HepG2 (cell line): Measurements from ENCODE around the gene DGKB. TPM values are rescaled to one million over a fixed set of nuclear protein-coding genes. Genes with fewer than 3 reads are reported as not detected.

Experiments used
- ATAC-seq: fragments of 200-7000 bp; cut with Tn5 transposase; 3 replicates; pipeline ENCODE4 v1.9.1; 2020; ENCODE audit warnings: mild to moderate bottlenecking, moderate library complexity
- BruUV-seq: library from RNA; stranded (reverse); fragments of 400-500 nt; replicated peaks from 2 replicates; lab custom pipeline; 2021; lab: Mats Ljungman, UMichigan
- CTCF ChIA-PET: fragments of 300-600 bp; formaldehyde crosslinking; extraction: SDS; loops from one replicate; lab custom pipeline; 2021; ENCODE audit warnings: low total read pairs, inconsistent platforms, low intra/inter-chr PET ratio; lab: Yijun Ruan, JAX
- POLR2A ChIA-PET: fragments of 350-600 bp; sonication (Branson Sonifier 250); formaldehyde crosslinking; loops from one replicate; lab custom pipeline; 2020; ENCODE audit warnings: antibody characterized with exemption, inconsistent platforms; lab: Yijun Ruan, JAX
- DNase-seq: peaks from one replicate; pipeline ENCODE4 v3.0.0-alpha.2; 2015; ENCODE audit warnings: low spot score
- FAIRE-seq: peaks from 3 replicates; lab custom pipeline; 2011; peaks lifted over from hg19 to GRCh38; lab: Jason Lieb, UNC
- H2AFZ ChIP-seq: one replicate; pipeline ENCODE4 v1.6.1; 2011; ENCODE audit warnings: low read length, inconsistent platforms
- H3K27ac ChIP-seq: fragments of 300-600 bp; 3 replicates; pipeline ENCODE4 v1.8.0; 2011; ENCODE audit warnings: mixed run types, mild to moderate bottlenecking, mixed read lengths, low read length, inconsistent platforms; ENCODE audit not compliant: insufficient read depth; ENCODE audit errors: extremely low read length
- H3K27me3 ChIP-seq, 2 experiments: fragments of 200-600 bp in 1 of 2; 2 replicates in 1 of 2; 3 replicates in 1 of 2; pipeline versions ENCODE4 v1.6.0 to v1.8.0; 2011; ENCODE audit warnings: low read length in 2 of 2, mild to moderate bottlenecking in 2 of 2, moderate library complexity in 2 of 2, inconsistent platforms in 1 of 2; ENCODE audit not compliant: insufficient read depth in 2 of 2, control insufficient read depth in 1 of 2
- H3K36me3 ChIP-seq, 2 experiments: fragments of 200-600 bp in 1 of 2; replicated peaks in 1 of 2; 2 replicates in 1 of 2; 3 replicates in 1 of 2; pipeline versions ENCODE4 v1.5.1 to v1.8.0; 2011; ENCODE audit warnings: low read length in 2 of 2, inconsistent platforms in 1 of 2; ENCODE audit not compliant: insufficient read depth in 2 of 2, control insufficient read depth in 1 of 2
- H3K4me1 ChIP-seq: 2 replicates; pipeline ENCODE4 v1.5.1; 2012; ENCODE audit warnings: low read length, inconsistent platforms; ENCODE audit not compliant: insufficient read depth
- H3K4me2 ChIP-seq: 2 replicates; pipeline ENCODE4 v1.6.0; 2011; ENCODE audit warnings: low read depth, low read length, inconsistent platforms
- H3K4me3 ChIP-seq, 3 experiments: fragments of 200-600 bp in 1 of 3; sonication (generic), shearing (Covaris generic) in 1 of 3; replicated peaks in 1 of 3; 2 replicates each; pipeline ENCODE4 v1.5.1; 2011 to 2016; ENCODE audit warnings: low read length in 3 of 3, inconsistent platforms in 2 of 3, low read depth in 2 of 3, mild to moderate bottlenecking in 2 of 3, control low read depth in 1 of 3, mixed read lengths in 1 of 3; ENCODE audit not compliant: insufficient read depth in 1 of 3
- H3K79me2 ChIP-seq: one replicate; pipeline ENCODE4 v1.6.1; 2011; ENCODE audit warnings: low read length, inconsistent platforms; ENCODE audit not compliant: insufficient read depth
- H3K9ac ChIP-seq: 2 replicates; pipeline ENCODE4 v1.6.0; 2011; ENCODE audit warnings: mild to moderate bottlenecking, low read depth, low read length, inconsistent platforms; ENCODE audit not compliant: insufficient read depth
- H3K9me3 ChIP-seq: 2 replicates; pipeline ENCODE4 v1.5.1; 2012; ENCODE audit warnings: mild to moderate bottlenecking, low read length
- H4K20me1 ChIP-seq: 2 replicates; pipeline ENCODE4 v1.6.0; 2011; ENCODE audit warnings: inconsistent platforms, mild to moderate bottlenecking, low read length, moderate library complexity; ENCODE audit not compliant: insufficient read depth
- BRF2 ChIP-seq: sonication (generic); formaldehyde crosslinking; IDR thresholded peaks from 2 replicates; pipeline ENCODE4 v1.8.1; 2022; ENCODE audit warnings: mild to moderate bottlenecking, missing genetic modification reagents
- CREB1 ChIP-seq, 2 experiments: fragments of 450-650 bp in 1 of 2; IDR thresholded peaks; 2 replicates each; pipeline ENCODE4 v1.6.1; 2016 to 2017; ENCODE audit warnings: control low read depth in 1 of 2, mild to moderate bottlenecking in 1 of 2, missing compliant biosample characterization in 1 of 2, missing genetic modification characterization in 1 of 2
- NCOA1 ChIP-seq: sonication (generic); formaldehyde crosslinking; IDR thresholded peaks from 2 replicates; pipeline ENCODE4 v1.9.0; 2021; ENCODE audit warnings: missing genetic modification reagents
- TBL1XR1 ChIP-seq: fragments of 150-350 bp; IDR thresholded peaks from 2 replicates; pipeline ENCODE4 v1.6.1; 2014; ENCODE audit warnings: borderline replicate concordance, low read length; ENCODE audit not compliant: partially characterized antibody
- ZNF780A ChIP-seq: sonication (generic); formaldehyde crosslinking; IDR thresholded peaks from 2 replicates; pipeline ENCODE4 v1.8.0; 2022; ENCODE audit warnings: mild to moderate bottlenecking, missing genetic modification reagents, moderate library complexity
- WGBS: methylation state at CpG from one replicate; pipeline ENCODE4 v1.1.6; 2017; ENCODE audit warnings: low lambda C conversion rate; 5-methylcytosine and 5-hydroxymethylcytosine counted together
- in situ Hi-C: cut with HindIII; loops from 2 replicates; pipeline ENCODE4 v1.10.0; 2017; ENCODE audit warnings: low pct_unique_long_range_greater_than_20kb; ENCODE audit not compliant: extremely low pct_ligation_motif_present
- intact Hi-C: fragments of 100-400 bp; cut with micrococcal nuclease; formaldehyde crosslinking; loops from one replicate; pipeline ENCODE4 v1.10.0; 2022; ENCODE audit not compliant: unreplicated experiment
- polyA plus RNA-seq, 8 experiments: library from polyadenylated mRNA; depleted of rRNA in 3 of 8; stranded (reverse) in 7 of 8; unstranded in 1 of 8; fragments of >200 nt; fragmentation: Illumina TruSeq in 4 of 8; extraction: Trizol in 4 of 8; gene quantifications; 2 replicates each; pipeline versions ENCODE4 v1.2.1 to v1.2.3, GENCODE V29; 2011 to 2016; ENCODE audit warnings: low read depth in 4 of 8, missing spikeins in 1 of 8, mixed read lengths in 1 of 8; ENCODE audit not compliant: insufficient read depth in 1 of 8
- total RNA-seq, 5 experiments: library from RNA; depleted of rRNA; stranded (reverse); fragments of >200 nt; fragmentation: Illumina TruSeq; extraction: Trizol; gene quantifications; 2 replicates each; pipeline ENCODE4 v1.2.3, GENCODE V29; 2016; ENCODE audit warnings: low read depth in 1 of 5
- TF ChIP-seq, protein P1 (sequence below): sonication (generic); formaldehyde crosslinking; conservative IDR thresholded peaks from 2 replicates; pipeline ENCODE4 v1.8.0; 2022; ENCODE audit warnings: low read depth, missing genetic modification reagents

The DGKB gene
- total and polyA plus RNA-seq, 2 of the 13 experiments (the other 11 are each of a cell fraction or from before 2014, with no cell fraction given): not detected

DNA sequence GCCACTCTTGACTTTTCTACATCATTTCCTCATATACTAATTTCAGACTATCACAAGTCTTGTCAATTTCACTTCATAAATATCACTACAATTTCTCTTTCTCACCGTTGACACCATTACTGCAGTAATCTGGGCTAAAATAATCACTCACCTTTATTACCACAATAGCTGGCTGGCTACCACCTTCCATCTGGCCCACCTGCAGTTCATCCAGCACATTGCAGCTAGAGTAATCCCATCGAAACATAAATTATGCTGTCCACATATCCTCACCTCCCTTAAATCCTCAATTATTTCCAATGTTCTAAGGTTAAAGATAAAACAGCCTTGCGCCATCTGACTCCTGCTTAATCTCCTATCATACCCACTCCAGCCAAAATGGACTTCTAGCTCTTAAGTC lies 16.0 kb downstream of the DGKB start (continued):
- TF ChIP-seq BRF2 (CRISPR knock-in tag) (no peak), CREB1 (IDR thresholded peaks at IDR 0.05) (no peak), CREB1 (CRISPR knock-in tag; IDR thresholded peaks at IDR 0.05) (no peak), TBL1XR1 (no peak)
- TF ChIP-seq, protein P1, sequence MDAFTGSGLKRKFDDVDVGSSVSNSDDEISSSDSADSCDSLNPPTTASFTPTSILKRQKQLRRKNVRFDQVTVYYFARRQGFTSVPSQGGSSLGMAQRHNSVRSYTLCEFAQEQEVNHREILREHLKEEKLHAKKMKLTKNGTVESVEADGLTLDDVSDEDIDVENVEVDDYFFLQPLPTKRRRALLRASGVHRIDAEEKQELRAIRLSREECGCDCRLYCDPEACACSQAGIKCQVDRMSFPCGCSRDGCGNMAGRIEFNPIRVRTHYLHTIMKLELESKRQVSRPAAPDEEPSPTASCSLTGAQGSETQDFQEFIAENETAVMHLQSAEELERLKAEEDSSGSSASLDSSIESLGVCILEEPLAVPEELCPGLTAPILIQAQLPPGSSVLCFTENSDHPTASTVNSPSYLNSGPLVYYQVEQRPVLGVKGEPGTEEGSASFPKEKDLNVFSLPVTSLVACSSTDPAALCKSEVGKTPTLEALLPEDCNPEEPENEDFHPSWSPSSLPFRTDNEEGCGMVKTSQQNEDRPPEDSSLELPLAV: no peak

- H3K4me1 ChIP-seq: no peaks in the 10 kb centered on the region
- H3K36me3 ChIP-seq: no peaks in the 10 kb centered on the region
- intact Hi-C loops: no loop called here
- no TSS peak for BruUV-seq
- H3K9ac ChIP-seq: no peak overlapping the region
- no peak for ATAC-seq
- H3K4me3 ChIP-seq: no peak overlapping the region
- CTCF ChIA-PET: no interaction called here
- no peaks in the 10 kb centered on the region for H3K9me3 ChIP-seq
- no peak overlapping the region for H3K4me2 ChIP-seq
- POLR2A ChIA-PET: no interaction called here
- no peaks in the 10 kb centered on the region for H4K20me1 ChIP-seq
- FAIRE-seq: no peak
- H3K27me3 ChIP-seq: no peaks in the 10 kb centered on the region
- no peak for TF ChIP-seq ZNF780A (CRISPR knock-in tag)
- TF ChIP-seq NCOA1 (CRISPR knock-in tag): no peak
- H2AFZ ChIP-seq: no peak overlapping the region
- no peak overlapping the region for H3K27ac ChIP-seq
- 0% methylated on average over 6 of the region's 8 CpGs for WGBS
- H3K79me2 ChIP-seq: no peaks in the 10 kb centered on the region
- in situ Hi-C loops: no loop called here
- no peak for DNase-seq
Measured at GRCh38 chr7:14875941-14876587, 26.5 kb downstream of the DGKB start.
